Caco-2 (cell line): ENCODE measurements around the gene KIF4A. TPM values are rescaled to one million over a fixed set of nuclear protein-coding genes. Genes with fewer than 3 reads are reported as not detected.
"Not testable (repeated sequence)": the region's sequence is repeated elsewhere in the genome, so short reads cannot be mapped to it uniquely, and the experiment has no call there.

ENCODE experiments used
- BruUV-seq: library from RNA; stranded (reverse); fragments of 400-500 nt; replicated peaks from 2 replicates; lab custom pipeline; 2021; lab: Mats Ljungman, UMichigan
- CTCF ChIA-PET: fragments of 300-600 bp; sonication (Branson Sonifier 250); formaldehyde crosslinking; loops from one replicate; lab custom pipeline; 2022; ENCODE audit warnings: antibody characterized with exemption; lab: Charles Lee
- POLR2A ChIA-PET: fragments of 300-600 bp; sonication (Branson Sonifier 250); formaldehyde crosslinking; loops from one replicate; lab custom pipeline; 2022; ENCODE audit warnings: antibody characterized with exemption; lab: Charles Lee
- DNase-seq, 2 experiments: peaks; one replicate each; pipeline versions ENCODE4 v3.0.0 to v3.0.0-alpha.2; 2020 to 2022
- H3K27me3 ChIP-seq: replicated peaks from 2 replicates; pipeline ENCODE4 v1.6.0; 2011; ENCODE audit warnings: low read length; ENCODE audit not compliant: control insufficient read depth, insufficient read depth
- H3K36me3 ChIP-seq: 2 replicates; pipeline ENCODE4 v1.5.1; 2011; ENCODE audit warnings: low read length; ENCODE audit not compliant: control insufficient read depth, insufficient read depth
- H3K4me1 ChIP-seq: fragments of 250-450 bp; sonication (Bioruptor Pico); 2 replicates; pipeline ENCODE4 v1.5.1; 2020; ENCODE audit warnings: mild to moderate bottlenecking
- H3K4me3 ChIP-seq: 2 replicates; pipeline ENCODE4 v1.5.1; 2011; ENCODE audit warnings: low read depth, mild to moderate bottlenecking, control low read depth, low read length
- H3K9me3 ChIP-seq: fragments of 250-450 bp; sonication (Bioruptor Pico); 2 replicates; pipeline ENCODE4 v1.5.1; 2020; ENCODE audit warnings: mild to moderate bottlenecking, moderate library complexity
- H3K27ac Mint-ChIP-seq: one replicate; pipeline ENCODE4 v1.8.0; 2022; ENCODE audit warnings: mixed read lengths; ENCODE audit not compliant: unreplicated experiment
- H3K27me3 Mint-ChIP-seq: one replicate; pipeline ENCODE4 v1.8.0; 2022; ENCODE audit warnings: mixed read lengths; ENCODE audit not compliant: insufficient read depth, unreplicated experiment
- H3K36me3 Mint-ChIP-seq: one replicate; pipeline ENCODE4 v1.8.0; 2022; ENCODE audit warnings: mild to moderate bottlenecking, mixed read lengths; ENCODE audit not compliant: insufficient read depth, unreplicated experiment
- H3K4me1 Mint-ChIP-seq: one replicate; pipeline ENCODE4 v1.8.0; 2022; ENCODE audit warnings: low read depth, mixed read lengths; ENCODE audit not compliant: unreplicated experiment
- H3K4me3 Mint-ChIP-seq: one replicate; pipeline ENCODE4 v1.8.0; 2022; ENCODE audit warnings: mild to moderate bottlenecking, moderate library complexity, mixed read lengths; ENCODE audit not compliant: unreplicated experiment
- H3K9me3 Mint-ChIP-seq: one replicate; pipeline ENCODE4 v1.8.0; 2022; ENCODE audit warnings: mixed read lengths; ENCODE audit not compliant: unreplicated experiment
- intact Hi-C: fragments of 100-400 bp; cut with micrococcal nuclease; formaldehyde crosslinking; loops from one replicate; pipeline ENCODE4 v1.10.0; 2022; ENCODE audit not compliant: unreplicated experiment
- total RNA-seq: library from RNA; stranded (reverse); gene quantifications from 2 replicates; pipeline ENCODE4 v1.2.3, GENCODE V29; 2022
- TF ChIP-seq, protein P1 (sequence below), 2 experiments: fragments of 200-600 bp in 1 of 2; IDR thresholded peaks; 1 replicate in 1 of 2; 2 replicates in 1 of 2; pipeline versions ENCODE4 v1.5.1 to v1.8.0; 2011 to 2022; ENCODE audit warnings: antibody characterized with exemption in 1 of 2, control low read depth in 1 of 2, inconsistent platforms in 1 of 2, low read depth in 1 of 2, low read length in 1 of 2, mild to moderate bottlenecking in 1 of 2, moderate library complexity in 1 of 2; ENCODE audit not compliant: insufficient read depth in 1 of 2, severe bottlenecking in 1 of 2, unreplicated experiment in 1 of 2

Gene KIF4A
- total RNA-seq, 1 experiment from 2014 or later, result 39.6 TPM

DNA sequence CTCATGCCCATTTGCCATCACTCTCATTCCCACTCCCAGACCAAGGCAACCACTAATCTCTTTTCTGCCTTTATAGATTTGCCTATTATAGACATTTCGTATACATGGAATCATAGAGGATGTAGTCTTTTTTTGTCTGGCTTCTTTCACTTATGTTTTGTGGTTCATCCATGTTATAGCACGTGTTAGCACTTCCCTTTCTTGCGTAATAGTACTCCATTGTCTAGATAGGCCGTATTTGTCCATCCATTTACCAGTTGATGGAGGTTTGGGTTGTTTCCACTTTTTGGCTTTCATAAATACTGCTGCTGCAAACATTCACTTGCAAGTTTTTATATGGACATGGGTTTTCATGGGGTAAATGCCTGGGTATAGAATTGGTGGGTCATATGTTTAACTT lies 48.4 kb downstream of the KIF4A start:
- Histone ChIP-seq H3K36me3 (no peaks in the 10 kb centered on the region), H3K9me3 (no peaks in the 10 kb centered on the region), H3K4me3 (no peak overlapping the region), H3K4me1 (no peaks in the 10 kb centered on the region), H3K27me3 (no peaks in the 10 kb centered on the region)
- ChIA-PET POLR2A (no interaction called here), CTCF (no interaction called here)
- intact Hi-C loops, result no loop called here
- no peaks in the 10 kb centered on the region for H3K4me1 Mint-ChIP-seq
- H3K27ac Mint-ChIP-seq, result no peak overlapping the region
- peaks cover 8% of the 10 kb centered on the region for H3K36me3 Mint-ChIP-seq
- no peak for DNase-seq
- no TSS peak for BruUV-seq
- TF ChIP-seq, protein P1, sequence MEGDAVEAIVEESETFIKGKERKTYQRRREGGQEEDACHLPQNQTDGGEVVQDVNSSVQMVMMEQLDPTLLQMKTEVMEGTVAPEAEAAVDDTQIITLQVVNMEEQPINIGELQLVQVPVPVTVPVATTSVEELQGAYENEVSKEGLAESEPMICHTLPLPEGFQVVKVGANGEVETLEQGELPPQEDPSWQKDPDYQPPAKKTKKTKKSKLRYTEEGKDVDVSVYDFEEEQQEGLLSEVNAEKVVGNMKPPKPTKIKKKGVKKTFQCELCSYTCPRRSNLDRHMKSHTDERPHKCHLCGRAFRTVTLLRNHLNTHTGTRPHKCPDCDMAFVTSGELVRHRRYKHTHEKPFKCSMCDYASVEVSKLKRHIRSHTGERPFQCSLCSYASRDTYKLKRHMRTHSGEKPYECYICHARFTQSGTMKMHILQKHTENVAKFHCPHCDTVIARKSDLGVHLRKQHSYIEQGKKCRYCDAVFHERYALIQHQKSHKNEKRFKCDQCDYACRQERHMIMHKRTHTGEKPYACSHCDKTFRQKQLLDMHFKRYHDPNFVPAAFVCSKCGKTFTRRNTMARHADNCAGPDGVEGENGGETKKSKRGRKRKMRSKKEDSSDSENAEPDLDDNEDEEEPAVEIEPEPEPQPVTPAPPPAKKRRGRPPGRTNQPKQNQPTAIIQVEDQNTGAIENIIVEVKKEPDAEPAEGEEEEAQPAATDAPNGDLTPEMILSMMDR (IDR thresholded peaks at IDR 0.05; ENCODE audit: insufficient read depth in 1 of 2, low read depth in 1 of 2, low read length in 1 of 2, severe bottlenecking in 1 of 2, unreplicated experiment in 1 of 2), result no peak
- no peaks in the 10 kb centered on the region for H3K9me3 Mint-ChIP-seq
- H3K4me3 Mint-ChIP-seq, result no peak overlapping the region
- H3K27me3 Mint-ChIP-seq, result no peaks in the 10 kb centered on the region

DNA sequence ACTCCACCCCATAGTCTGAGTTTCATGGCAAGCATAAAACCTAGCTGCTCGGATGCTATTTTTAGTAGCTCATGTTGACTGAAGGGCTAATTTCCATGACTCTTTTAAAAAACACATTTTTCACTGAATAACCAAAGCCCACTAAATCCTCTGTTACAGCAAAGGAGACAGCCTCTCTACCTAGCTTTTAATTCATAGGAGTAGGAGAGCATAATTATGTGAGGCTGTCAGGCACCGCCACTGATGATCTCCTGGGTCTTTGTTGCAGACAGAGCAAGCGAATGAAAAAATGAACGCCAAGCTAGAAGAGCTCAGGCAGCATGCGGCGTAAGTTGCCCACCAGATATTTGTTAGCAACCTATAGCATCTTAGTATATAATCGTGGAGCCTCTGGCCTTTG lies 53.5 kb downstream of the KIF4A start:
- no TSS peak for BruUV-seq
- CTCF ChIA-PET, result no interaction called here
- H3K36me3 ChIP-seq, result no peaks in the 10 kb centered on the region

DNA sequence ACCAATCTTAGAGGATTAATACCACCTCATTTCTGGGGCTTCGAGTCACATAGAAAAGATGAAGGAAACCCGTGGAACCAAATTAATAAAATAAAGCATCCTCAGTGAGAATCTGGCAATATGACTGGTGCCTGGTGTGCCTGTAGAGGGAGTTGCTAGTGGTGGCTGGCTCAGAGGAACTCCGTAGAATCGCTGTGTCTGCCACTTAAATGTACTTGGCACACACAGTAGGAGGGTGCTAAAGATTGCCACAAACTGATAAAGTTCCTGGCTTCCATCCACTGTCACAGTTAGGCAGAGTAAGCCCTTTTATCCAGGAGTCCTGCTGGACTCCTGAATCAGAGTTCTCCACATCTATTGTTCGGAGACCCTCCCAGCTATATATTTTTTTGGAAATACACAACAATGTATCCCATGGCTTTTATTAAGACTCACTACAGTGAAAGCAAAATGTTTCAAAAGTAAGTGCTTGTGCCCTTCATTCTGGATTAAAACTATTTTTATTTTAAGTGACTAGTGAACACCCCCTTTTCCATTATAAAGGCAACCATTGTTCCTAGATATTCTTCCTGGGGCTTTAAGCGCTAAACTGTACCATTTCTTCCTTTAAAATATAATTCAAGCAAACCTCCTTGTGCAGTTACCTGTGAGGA lies 56.6 kb downstream of the KIF4A start:
- Mint-ChIP-seq H3K36me3 (peaks cover 70% of the 10 kb centered on the region), H3K9me3 (no peaks in the 10 kb centered on the region), H3K4me3 (no peak overlapping the region), H3K4me1 (no peaks in the 10 kb centered on the region), H3K27ac (no peak overlapping the region), H3K27me3 (no peaks in the 10 kb centered on the region)
- BruUV-seq, result no TSS peak
- Histone ChIP-seq H3K36me3 (no peaks in the 10 kb centered on the region), H3K4me1 (no peaks in the 10 kb centered on the region), H3K4me3 (no peak overlapping the region), H3K27me3 (no peaks in the 10 kb centered on the region), H3K9me3 (no peaks in the 10 kb centered on the region)
- ChIA-PET POLR2A (no interaction called here), CTCF (no interaction called here)
- TF ChIP-seq, protein P1 (IDR thresholded peaks at IDR 0.05; ENCODE audit: insufficient read depth in 1 of 2, low read depth in 1 of 2, low read length in 1 of 2, severe bottlenecking in 1 of 2, unreplicated experiment in 1 of 2), result no peak
- no peak for DNase-seq
- intact Hi-C loops, result no loop called here

More for the DNA sequence above, 53.5 kb downstream of the KIF4A start:
- no peaks in the 10 kb centered on the region for H3K27me3 Mint-ChIP-seq
- Histone ChIP-seq H3K9me3 (no peaks in the 10 kb centered on the region), H3K4me3 (no peak overlapping the region), H3K27me3 (no peaks in the 10 kb centered on the region), H3K4me1 (no peaks in the 10 kb centered on the region)
- no peak for DNase-seq
- no peaks in the 10 kb centered on the region for H3K9me3 Mint-ChIP-seq
- H3K4me3 Mint-ChIP-seq, result no peak overlapping the region
- peaks cover 46% of the 10 kb centered on the region for H3K36me3 Mint-ChIP-seq
- TF ChIP-seq, protein P1 (IDR thresholded peaks at IDR 0.05; ENCODE audit: insufficient read depth in 1 of 2, low read depth in 1 of 2, low read length in 1 of 2, severe bottlenecking in 1 of 2, unreplicated experiment in 1 of 2), result no peak
- H3K27ac Mint-ChIP-seq, result no peak overlapping the region
- no peaks in the 10 kb centered on the region for H3K4me1 Mint-ChIP-seq
- POLR2A ChIA-PET, result no interaction called here
- intact Hi-C loops, result no loop called here

- H3K4me1 Mint-ChIP-seq, H3K27ac Mint-ChIP-seq, CTCF ChIA-PET, intact Hi-C loops, H3K4me1 ChIP-seq, H3K4me3 ChIP-seq, H3K36me3 ChIP-seq, BruUV-seq, H3K27me3 ChIP-seq, POLR2A ChIA-PET, H3K9me3 ChIP-seq, H3K9me3 Mint-ChIP-seq, H3K27me3 Mint-ChIP-seq, DNase-seq, H3K4me3 Mint-ChIP-seq: not testable (repeated sequence)
- peaks cover 75% of the 10 kb centered on the region for H3K36me3 Mint-ChIP-seq
These were observed 58.9 kb downstream of the KIF4A start for GRCh38 chrX:70348825-70349224.

DNA sequence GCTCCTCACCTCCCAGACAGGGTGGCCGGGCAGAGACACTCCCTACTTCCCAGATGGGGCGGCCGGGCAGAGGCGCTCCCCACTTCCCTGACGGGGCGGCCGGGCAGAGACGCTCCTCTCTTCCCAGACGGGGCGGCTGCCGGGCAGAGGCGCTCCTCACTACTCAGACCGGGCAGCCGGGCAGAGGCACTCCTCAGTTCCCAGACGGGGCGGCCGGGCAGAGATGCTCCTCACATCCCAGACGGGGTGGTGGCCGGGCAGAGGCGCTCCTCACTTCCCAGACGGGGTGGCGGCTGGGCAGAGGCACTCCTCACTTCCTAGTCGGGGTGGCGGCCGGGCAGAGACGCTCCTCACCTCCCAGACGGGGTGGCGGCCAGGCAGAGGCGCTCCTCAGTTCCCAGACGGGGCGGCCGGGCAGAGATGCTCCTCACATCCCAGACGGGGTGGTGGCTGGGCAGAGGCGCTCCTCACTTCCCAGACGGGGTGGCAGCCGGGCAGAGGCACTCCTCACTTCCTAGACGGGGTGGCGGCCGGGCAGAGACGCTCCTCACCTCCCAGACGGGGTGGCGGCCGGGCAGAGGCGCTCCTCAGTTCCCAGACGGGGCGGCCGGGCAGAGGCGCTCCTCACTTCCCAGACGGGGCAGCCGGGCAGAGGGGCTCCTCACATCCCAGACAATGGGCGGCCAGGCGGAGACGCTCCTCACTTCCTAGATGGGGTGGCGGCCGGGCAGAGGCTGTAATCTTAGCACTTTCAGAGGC lies 59.6 kb downstream of the KIF4A start:
- H3K27me3 ChIP-seq, DNase-seq, H3K4me3 Mint-ChIP-seq, H3K27ac Mint-ChIP-seq, H3K4me1 Mint-ChIP-seq, H3K4me1 ChIP-seq, H3K36me3 ChIP-seq, H3K4me3 ChIP-seq, intact Hi-C loops, BruUV-seq, H3K27me3 Mint-ChIP-seq, H3K9me3 ChIP-seq, CTCF ChIA-PET, H3K9me3 Mint-ChIP-seq: not testable (repeated sequence)
- POLR2A ChIA-PET, result interaction anchor here (0.6 kb wide), 1 partner anchor 106 kb away, joined by 4 read pairs; no protein-coding TSS in a partner anchor
- peaks cover 71% of the 10 kb centered on the region for H3K36me3 Mint-ChIP-seq
